Hepatocyte (in vitro differentiated cells): ENCODE data around the gene STX18. TPM values are rescaled to one million over a fixed set of nuclear protein-coding genes. Genes with fewer than 3 reads are reported as not detected.

Experiments used
- DNase-seq: peaks from one replicate; pipeline ENCODE4 v3.0.0-alpha.2; 2016; ENCODE audit warnings: low spot score
- H2AFZ ChIP-seq: fragments of 200-600 bp; sonication (generic); 2 replicates; pipeline ENCODE4 v1.6.0; 2016; ENCODE audit warnings: antibody characterized with exemption, mild to moderate bottlenecking
- H3K27ac ChIP-seq: fragments of 200-600 bp; sonication (generic); 2 replicates; pipeline ENCODE4 v1.5.1; 2016; ENCODE audit warnings: mild to moderate bottlenecking
- H3K27me3 ChIP-seq: fragments of 200-600 bp; sonication (generic); 2 replicates; pipeline ENCODE4 v1.6.1; 2016
- H3K36me3 ChIP-seq: fragments of 200-600 bp; sonication (generic); replicated peaks from 2 replicates; pipeline ENCODE4 v1.5.1; 2016; ENCODE audit warnings: low read depth; ENCODE audit not compliant: insufficient read depth
- H3K4me1 ChIP-seq: fragments of 200-600 bp; sonication (generic); 2 replicates; pipeline ENCODE4 v1.5.1; 2016; ENCODE audit warnings: mild to moderate bottlenecking, moderate library complexity; ENCODE audit not compliant: insufficient read depth
- H3K4me2 ChIP-seq: fragments of 200-600 bp; sonication (generic); 2 replicates; pipeline ENCODE4 v1.6.0; 2016
- H3K4me3 ChIP-seq: fragments of 200-600 bp; sonication (generic); 2 replicates; pipeline ENCODE4 v1.5.1; 2016; ENCODE audit warnings: mild to moderate bottlenecking
- H3K79me2 ChIP-seq: fragments of 200-600 bp; sonication (generic); 2 replicates; pipeline ENCODE4 v1.6.0; 2017; ENCODE audit warnings: mild to moderate bottlenecking
- H3K9me2 ChIP-seq: fragments of 200-600 bp; sonication (generic); replicated peaks from 2 replicates; pipeline ENCODE4 v1.6.0; 2017; ENCODE audit warnings: mild to moderate bottlenecking; ENCODE audit not compliant: insufficient read depth
- H3K9me3 ChIP-seq: fragments of 200-600 bp; sonication (generic); 2 replicates; pipeline ENCODE4 v1.5.1; 2016; ENCODE audit warnings: low read depth, mild to moderate bottlenecking
- H4K20me1 ChIP-seq: fragments of 200-600 bp; sonication (generic); 2 replicates; pipeline ENCODE4 v1.6.0; 2016; ENCODE audit warnings: mild to moderate bottlenecking; ENCODE audit not compliant: insufficient read depth, poor library complexity, severe bottlenecking
- CTCF ChIP-seq: fragments of 200-600 bp; sonication (generic); IDR thresholded peaks from 2 replicates; pipeline ENCODE4 v1.5.1; 2016; ENCODE audit warnings: antibody characterized with exemption, mild to moderate bottlenecking; ENCODE audit not compliant: poor library complexity
- EZH2 ChIP-seq: fragments of 200-600 bp; sonication (generic); IDR thresholded peaks from 2 replicates; pipeline ENCODE4 v1.6.1; 2016; ENCODE audit warnings: antibody characterized with exemption, mild to moderate bottlenecking, borderline replicate concordance
- EZH2phosphoT487 ChIP-seq: fragments of 200-600 bp; sonication (generic); IDR thresholded peaks from one replicate; pipeline ENCODE4 v1.6.1; 2018; ENCODE audit warnings: antibody characterized with exemption, mild to moderate bottlenecking, low read depth, moderate library complexity; ENCODE audit not compliant: unreplicated experiment, severe bottlenecking
- WGBS: methylation state at CpG from one replicate; pipeline ENCODE4 v1.1.6; 2016; ENCODE audit warnings: low lambda C conversion rate; ENCODE audit errors: missing lambda C conversion rate; 5-methylcytosine and 5-hydroxymethylcytosine counted together
- polyA plus RNA-seq: library from polyadenylated mRNA; unstranded; fragments of >200 nt; fragmentation: Nextera tagmentation; extraction: Ambion mirVana; gene quantifications from 2 replicates; pipeline ENCODE4 v1.2.1, GENCODE V29; 2016
- total RNA-seq: library from RNA; depleted of rRNA; stranded (reverse); fragments of >200 nt; gene quantifications from 2 replicates; pipeline ENCODE4 v1.2.3, GENCODE V29; 2014

STX18 gene
- total and polyA plus RNA-seq, 2 experiments from 2014 or later = 32.1 to 54.3 TPM

DNA sequence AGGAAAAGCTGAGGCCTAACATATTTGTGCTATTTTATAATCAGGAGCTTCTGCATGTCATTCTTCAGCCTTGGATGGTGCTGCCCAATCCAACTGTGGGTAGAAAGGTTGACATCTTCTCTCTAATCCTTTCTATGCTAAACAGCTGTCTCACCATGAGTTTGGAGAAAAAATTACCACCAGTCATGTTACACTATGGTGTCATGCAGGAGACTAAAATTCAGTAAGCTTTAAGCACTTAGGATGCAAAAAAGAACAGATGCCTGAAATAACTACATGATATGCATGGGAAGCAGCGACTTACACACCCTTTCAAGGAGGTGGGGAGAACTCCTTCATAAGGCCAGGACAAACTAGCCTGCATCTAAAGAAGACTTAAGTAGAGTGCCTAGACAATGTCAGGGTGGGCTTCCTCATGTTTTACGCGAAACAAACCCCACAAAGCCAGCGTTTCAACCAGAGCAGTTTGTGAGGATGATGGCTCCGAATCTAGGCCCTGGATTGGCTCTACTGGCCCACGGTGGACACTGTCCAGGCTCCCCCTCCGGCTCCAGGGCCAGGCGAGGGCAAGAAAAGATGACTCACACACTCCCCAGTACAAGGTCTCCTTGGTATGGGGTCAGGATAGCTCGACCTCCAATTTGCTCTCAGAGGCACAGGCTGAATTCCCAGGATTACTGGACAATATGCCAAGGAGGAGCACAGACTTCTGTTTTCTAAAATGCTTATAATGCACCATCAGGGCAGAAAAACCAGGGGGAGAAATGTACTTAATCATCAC is 45.1 kb downstream of the STX18 start:
- H3K4me1 ChIP-seq = peaks cover 3% of the 10 kb centered on the region
- H4K20me1 ChIP-seq = peaks cover 7% of the 10 kb centered on the region
- no peaks in the 10 kb centered on the region for H3K9me3 ChIP-seq
- WGBS = 67% methylated on average over 9 of the region's 9 CpGs
- no peak overlapping the region for H3K27ac ChIP-seq
- no peak overlapping the region for H3K4me2 ChIP-seq
- no peaks in the 10 kb centered on the region for H3K9me2 ChIP-seq
- H3K4me3 ChIP-seq = no peak overlapping the region
- TF ChIP-seq EZH2 = no peak
- TF ChIP-seq CTCF = no peak
- no peak for TF ChIP-seq EZH2phosphoT487
- H2AFZ ChIP-seq = no peak overlapping the region
- no peaks in the 10 kb centered on the region for H3K36me3 ChIP-seq
- no peak for DNase-seq
- peaks cover 41% of the 10 kb centered on the region for H3K79me2 ChIP-seq
- H3K27me3 ChIP-seq = no peaks in the 10 kb centered on the region

- no peaks in the 10 kb centered on the region for H3K36me3 ChIP-seq
- TF ChIP-seq EZH2 (no peak), EZH2phosphoT487 (no peak), CTCF (no peak)
Measured at GRCh38 chr4:4494882-4495281, 47.0 kb downstream of the STX18 start.

GRCh38 chr4:4492161-4492847 is 49.5 kb downstream of the STX18 start:
- Histone ChIP-seq H3K4me2 (peak overlapping the region; percentile 60), H3K27ac (peak overlapping the region; percentile 19), H3K79me2 (peaks cover 31% of the 10 kb centered on the region), H2AFZ (no peak overlapping the region), H3K27me3 (no peaks in the 10 kb centered on the region), H3K4me1 (no peaks in the 10 kb centered on the region), H4K20me1 (no peaks in the 10 kb centered on the region), H3K4me3 (no peak overlapping the region), H3K9me3 (no peaks in the 10 kb centered on the region), H3K9me2 (no peaks in the 10 kb centered on the region), H3K36me3 (no peaks in the 10 kb centered on the region)
- 60% methylated on average over 6 of the region's 6 CpGs for WGBS
- TF ChIP-seq EZH2 = no peak
- TF ChIP-seq CTCF = no peak
- no peak for TF ChIP-seq EZH2phosphoT487
- no peak for DNase-seq

More at GRCh38 chr4:4494882-4495281, 47.0 kb downstream of the STX18 start:
- H4K20me1 ChIP-seq = peaks cover 3% of the 10 kb centered on the region
- no peak for DNase-seq
- no peak overlapping the region for H2AFZ ChIP-seq
- peaks cover 33% of the 10 kb centered on the region for H3K79me2 ChIP-seq
- H3K27me3 ChIP-seq = no peaks in the 10 kb centered on the region
- no peak overlapping the region for H3K4me2 ChIP-seq
- H3K27ac ChIP-seq = no peak overlapping the region
- no peaks in the 10 kb centered on the region for H3K9me2 ChIP-seq
- H3K9me3 ChIP-seq = no peaks in the 10 kb centered on the region
- H3K4me1 ChIP-seq = peaks cover 3% of the 10 kb centered on the region
- H3K4me3 ChIP-seq = no peak overlapping the region
